ENCODE measurements around the gene HDAC9.

DNA sequence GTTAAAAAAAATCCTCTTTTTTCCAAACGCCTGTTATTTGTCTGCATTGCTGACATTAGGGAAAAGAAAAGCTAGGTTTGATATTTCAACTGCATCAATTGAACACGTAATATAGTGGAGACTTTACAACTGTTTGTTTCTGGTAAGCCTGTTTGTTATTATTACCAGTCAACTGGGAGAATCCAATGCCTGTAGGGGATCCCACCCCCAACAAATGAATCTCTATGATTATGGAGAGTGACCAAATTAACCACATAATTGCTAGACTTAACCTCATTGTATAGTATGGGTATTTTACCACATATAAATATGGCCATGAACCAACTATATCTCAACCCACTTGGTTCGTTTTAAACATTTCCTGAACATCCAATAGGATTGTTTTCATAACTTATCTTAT is 405.8 kb downstream of the HDAC9 start:
- TF ChIP-seq EZH2 (IDR thresholded peaks at IDR 0.05) (no peak), POLR2AphosphoS5 (IDR thresholded peaks at IDR 0.05; ENCODE audit: borderline replicate concordance, low read depth, low read length) (no peak), FOXP2 (optimal IDR thresholded peaks at IDR 0.05; ENCODE audit: control extremely low read depth, extremely low read length, insufficient read depth) (no peak)

Measured in SK-N-MC (cell line).